ENCODE results near the gene TRHDE. TPM values are rescaled to one million over a fixed set of nuclear protein-coding genes. Genes with fewer than 3 reads are reported as not detected.

Gene TRHDE
- total RNA-seq, 2 donors from 2014 or later, result 3.7 to 6.2 TPM

DNA sequence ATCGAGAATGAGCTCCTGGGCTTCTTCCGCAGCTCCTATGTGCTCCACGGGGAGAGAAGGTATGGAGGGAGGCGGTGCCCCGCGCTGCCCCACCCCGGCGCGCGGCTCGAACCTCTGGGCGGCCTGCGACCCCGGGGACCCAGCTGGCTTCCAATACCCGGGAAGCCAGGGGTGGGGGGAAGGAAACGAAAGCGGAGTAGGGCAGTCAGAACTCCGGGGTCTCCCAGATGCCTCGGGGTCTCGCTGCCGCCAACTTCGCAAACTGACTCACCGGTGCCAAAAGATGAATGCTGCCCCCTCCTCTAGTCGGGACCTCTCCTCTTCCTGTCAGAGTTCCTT, 1.3 kb downstream of the TRHDE start:
- peak; percentile 6 to 12 for ATAC-seq
- DNase-seq, result no peak
- intact Hi-C loops (cut with DNase I), result no loop called here

- peak in 1 of 2 donors; percentile 54 for ATAC-seq
- no peak for DNase-seq
- intact Hi-C loops (cut with DNase I), result no loop called here
These were observed 1.7 kb downstream of the TRHDE start for GRCh38 chr12:72273851-72274351.

- intact Hi-C loops (cut with DNase I), result no loop called here
- ATAC-seq (peak in 1 of 2 donors; percentile 39), DNase-seq (no peak)
These were observed 2.8 kb downstream of the TRHDE start for GRCh38 chr12:72274931-72275330.

GRCh38 chr12:72275526-72275925, 3.4 kb downstream of the TRHDE start:
- DNase-seq (no peak), ATAC-seq (no peak)
- intact Hi-C loops (cut with DNase I), result no loop called here

DNA sequence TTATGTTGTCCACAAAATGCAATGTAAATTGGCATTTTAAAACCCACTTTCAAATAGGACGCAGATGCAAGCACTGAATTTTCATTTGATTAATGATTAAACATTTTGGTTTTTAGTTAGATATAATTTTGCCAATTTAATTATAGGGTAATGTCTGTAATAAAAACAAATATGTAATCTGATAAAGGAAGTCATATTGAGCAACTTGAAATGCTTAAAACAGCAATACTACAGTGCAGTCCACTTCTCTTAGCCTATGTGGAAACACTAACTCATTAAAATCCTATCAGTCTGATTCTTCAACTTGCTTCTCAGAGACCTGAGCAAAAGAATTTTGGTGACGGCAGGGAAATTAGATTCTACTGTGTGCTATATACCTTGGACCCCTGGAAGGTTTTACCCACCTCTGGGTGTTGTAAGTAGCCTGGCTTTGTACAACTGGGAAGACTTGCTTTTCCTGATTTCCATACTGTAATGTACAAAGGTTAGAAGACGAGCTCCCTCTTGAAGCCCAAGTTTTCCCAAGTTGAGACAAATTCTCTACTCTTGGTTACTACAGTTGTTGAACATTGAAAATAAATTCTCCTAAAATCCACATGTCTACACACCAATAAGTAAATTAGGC, 4.1 kb downstream of the TRHDE start:
- ATAC-seq, result no peak
- intact Hi-C loops (cut with DNase I), result no loop called here
- DNase-seq, result no peak

DNA sequence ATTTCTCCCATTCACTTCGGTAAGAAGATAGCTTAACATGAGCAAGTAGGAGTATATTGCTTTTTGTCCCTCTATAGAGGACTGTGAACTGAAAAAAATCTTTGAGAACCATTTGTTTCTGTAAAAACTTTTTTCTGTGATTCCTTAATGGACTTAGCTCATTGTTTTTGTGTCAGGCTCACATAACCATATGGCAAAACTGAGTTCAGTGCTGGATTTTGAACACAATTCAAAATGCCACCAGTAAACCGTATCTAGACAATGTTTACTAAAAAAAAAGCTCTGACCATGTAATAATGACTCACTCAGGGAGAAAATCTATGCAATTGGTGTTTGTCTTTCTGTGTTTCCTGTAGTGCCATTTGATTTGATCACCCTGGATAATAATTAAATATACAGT, 5.2 kb downstream of the TRHDE start:
- ATAC-seq (no peak), DNase-seq (no peak)
- intact Hi-C loops (cut with DNase I), result no loop called here

DNA sequence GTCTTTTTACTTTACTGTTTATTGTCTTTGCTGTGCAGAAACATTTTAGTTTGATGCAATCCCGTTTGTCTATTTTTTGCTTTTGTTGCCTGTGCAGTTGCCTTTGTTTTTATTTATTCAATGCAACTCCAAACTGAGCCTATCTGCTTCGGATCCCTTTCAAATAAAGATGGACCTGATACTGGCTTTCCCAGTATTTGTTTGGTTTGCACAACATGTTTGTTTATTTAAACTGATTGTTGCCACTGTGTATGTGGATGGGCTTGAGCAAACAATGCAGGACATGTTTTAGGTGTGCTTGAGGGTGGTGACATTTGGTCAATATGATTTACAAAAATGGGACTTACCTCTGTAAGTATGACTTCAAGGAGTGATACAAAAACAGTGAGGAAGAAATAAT, 6.7 kb downstream of the TRHDE start:
- intact Hi-C loops (cut with DNase I), result no loop called here
- DNase-seq, result no peak
- ATAC-seq, result no peak

GRCh38 chr12:72281126-72281525, 9.0 kb downstream of the TRHDE start:
- no peak for ATAC-seq
- intact Hi-C loops (cut with DNase I), result no loop called here
- no peak for DNase-seq

DNA sequence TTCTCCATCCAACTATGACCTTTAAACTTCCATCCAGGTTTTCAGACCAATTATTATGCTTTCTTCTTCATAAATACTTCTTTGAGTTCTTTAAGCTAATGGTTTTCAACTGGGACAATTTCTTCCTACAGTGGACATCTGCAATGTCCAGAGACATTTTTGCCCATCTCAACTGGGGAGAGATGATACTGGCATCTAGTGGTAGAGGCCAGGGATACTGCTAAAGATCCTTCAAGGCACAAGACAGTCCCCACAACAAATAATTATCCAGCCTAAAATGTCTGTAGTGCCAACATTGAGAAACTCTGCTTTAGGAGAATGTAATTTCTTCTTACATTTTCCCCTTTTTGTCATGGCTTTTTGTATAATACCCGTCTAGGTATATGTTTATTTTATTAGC, 10.6 kb downstream of the TRHDE start:
- ATAC-seq, result peak; percentile 31 to 50
- intact Hi-C loops (cut with DNase I), result no loop called here
- DNase-seq, result no peak

DNA sequence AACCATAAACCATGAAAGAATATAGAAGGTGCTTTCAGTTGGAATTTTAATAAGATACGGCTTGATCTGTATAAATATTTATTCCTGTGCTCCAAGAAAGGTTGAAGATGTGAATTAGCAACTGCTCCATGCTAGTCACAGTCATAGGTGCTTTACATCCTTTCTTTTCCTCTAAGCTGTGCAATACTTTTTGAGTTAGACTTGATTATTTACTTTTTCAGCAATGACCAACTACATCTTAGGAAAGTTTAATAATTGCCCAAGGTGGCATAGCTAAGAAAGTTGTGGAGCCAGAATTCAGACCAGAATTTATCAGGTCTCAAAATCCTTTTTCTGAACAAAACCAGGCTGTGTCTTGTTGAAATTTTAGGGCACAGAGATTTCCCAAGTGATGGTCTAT, 13.7 kb downstream of the TRHDE start:
- ATAC-seq (no peak), DNase-seq (no peak)
- intact Hi-C loops (cut with DNase I), result no loop called here

- ATAC-seq, result no peak
- no peak for DNase-seq
- intact Hi-C loops (cut with DNase I), result no loop called here
These were observed 14.4 kb downstream of the TRHDE start for GRCh38 chr12:72286526-72286925.

GRCh38 chr12:72288436-72288835, 16.3 kb downstream of the TRHDE start:
- no peak for DNase-seq
- intact Hi-C loops (cut with DNase I), result no loop called here
- no peak for ATAC-seq

- intact Hi-C loops (cut with DNase I), result no loop called here
- no peak for ATAC-seq
These were observed 16.7 kb downstream of the TRHDE start for GRCh38 chr12:72288911-72289310.

GRCh38 chr12:72289633-72290032, 17.5 kb downstream of the TRHDE start:
- intact Hi-C loops (cut with DNase I), result no loop called here
- ATAC-seq (no peak), DNase-seq (no peak)

More at GRCh38 chr12:72288911-72289310, 16.7 kb downstream of the TRHDE start:
- no peak for DNase-seq

GRCh38 chr12:72291175-72291574, 19.0 kb downstream of the TRHDE start:
- ATAC-seq (no peak), DNase-seq (no peak)
- intact Hi-C loops (cut with DNase I), result no loop called here

DNA sequence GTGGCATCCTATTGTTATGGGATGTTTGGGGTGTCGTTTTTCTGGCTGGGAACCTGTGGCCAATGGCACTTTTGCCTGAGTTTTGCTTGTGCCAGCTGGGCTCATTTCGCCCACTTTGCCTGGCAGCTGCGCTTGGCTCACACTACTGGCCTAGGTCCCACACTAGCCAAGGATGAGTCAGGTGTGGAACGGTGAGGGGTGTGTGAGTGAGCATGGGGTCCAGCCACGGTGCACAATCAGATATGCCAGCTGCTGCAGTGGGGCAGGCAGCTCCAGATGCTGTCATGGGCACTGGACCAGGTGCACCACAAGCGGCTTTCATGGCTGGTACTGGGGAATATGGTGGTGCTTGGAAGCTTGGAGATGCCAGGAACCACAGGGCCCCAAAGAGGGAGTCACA, 21.5 kb downstream of the TRHDE start:
- ATAC-seq (no peak), DNase-seq (no peak)
- intact Hi-C loops (cut with DNase I), result no loop called here

DNA sequence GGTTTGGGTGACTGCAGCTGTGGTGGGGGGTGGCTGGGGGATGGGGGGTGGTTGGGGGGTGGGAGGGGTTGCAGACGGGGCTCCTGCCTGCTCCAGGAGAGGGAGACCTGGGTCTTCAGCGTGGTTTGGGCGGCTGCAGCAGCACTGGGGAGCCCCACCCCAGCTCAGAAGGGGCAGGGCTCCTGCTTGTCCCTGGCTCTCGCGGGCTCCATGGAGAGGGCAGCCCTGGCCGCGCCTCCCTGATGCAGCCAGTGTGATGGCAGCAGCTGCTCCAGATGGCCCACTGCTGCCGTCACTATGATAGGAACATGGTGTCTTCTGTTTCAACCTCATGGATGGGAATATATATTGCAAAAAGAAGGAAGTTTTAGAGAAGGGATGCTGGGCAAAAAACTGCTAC, 22.9 kb downstream of the TRHDE start:
- intact Hi-C loops (cut with DNase I), result no loop called here
- no peak for DNase-seq
- ATAC-seq, result no peak

DNA sequence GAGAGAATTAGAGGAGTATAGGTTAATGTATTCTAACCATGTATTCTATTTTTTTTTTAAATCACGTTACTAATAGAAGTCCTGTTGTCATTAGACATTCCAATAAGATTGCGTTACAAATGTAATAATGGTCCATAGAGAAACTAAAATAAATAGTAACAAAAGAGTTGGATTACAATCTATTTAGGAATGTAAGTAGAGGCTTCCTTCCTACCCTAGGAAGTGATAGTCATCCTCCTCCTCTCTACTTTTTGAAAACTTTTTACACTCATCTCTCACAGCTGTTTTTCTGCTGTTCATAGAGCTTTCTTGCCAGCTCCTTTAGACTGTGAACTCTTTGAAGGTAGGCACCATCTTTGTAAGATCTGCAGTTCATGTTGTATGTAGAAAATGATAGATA, 23.6 kb downstream of the TRHDE start:
- ATAC-seq (no peak), DNase-seq (no peak)
- intact Hi-C loops (cut with DNase I), result no loop called here

- intact Hi-C loops (cut with DNase I), result no loop called here
- ATAC-seq, result no peak
- no peak for DNase-seq
These were observed 24.2 kb downstream of the TRHDE start for GRCh38 chr12:72296389-72296788.

- no peak for ATAC-seq
- intact Hi-C loops (cut with DNase I), result no loop called here
- DNase-seq, result no peak
These were observed 25.5 kb downstream of the TRHDE start for GRCh38 chr12:72297666-72298065.

DNA sequence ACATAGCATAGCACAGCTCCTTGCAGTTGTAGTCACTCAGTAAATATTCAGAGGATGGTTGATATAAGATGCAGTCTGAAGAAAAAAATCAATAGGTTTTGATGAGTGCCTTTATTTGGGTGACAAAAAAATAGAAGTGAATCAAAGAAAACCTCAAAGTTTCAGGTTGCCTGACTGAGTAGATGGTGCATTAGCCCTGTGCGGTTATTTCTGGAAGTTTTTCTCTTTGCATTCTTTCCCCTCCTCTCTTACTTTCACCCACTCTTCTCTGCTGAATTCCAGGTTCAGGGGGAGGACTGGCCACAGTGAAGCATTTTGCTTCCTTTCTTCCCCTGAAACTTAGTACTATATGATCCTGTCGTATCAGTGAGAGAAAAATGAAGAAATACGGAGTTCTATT, 28.6 kb downstream of the TRHDE start:
- intact Hi-C loops (cut with DNase I), result no loop called here
- no peak for ATAC-seq

GRCh38 chr12:72304751-72305150, 32.6 kb downstream of the TRHDE start:
- intact Hi-C loops (cut with DNase I), result no loop called here
- DNase-seq (no peak), ATAC-seq (no peak)

More for the DNA sequence above, 28.6 kb downstream of the TRHDE start:
- DNase-seq, result no peak

All from left cardiac atrium (tissue), 4 donors.